PFSK-1 (cell line): ENCODE measurements around the gene ST3GAL6.

Experiments
- FOXP2 ChIP-seq: optimal IDR thresholded peaks from 2 replicates; pipeline ENCODE3; 2011; ENCODE audit warnings: borderline replicate concordance, control low read depth, inconsistent platforms; ENCODE audit not compliant: insufficient read depth; ENCODE audit errors: extremely low read length, extremely low read depth
- POLR2AphosphoS5 ChIP-seq: IDR thresholded peaks from 2 replicates; pipeline ENCODE4 v1.6.1; 2012; ENCODE audit warnings: low read depth, mild to moderate bottlenecking, control low read depth, low read length, moderate library complexity
- SIN3A ChIP-seq: IDR thresholded peaks from 2 replicates; pipeline ENCODE4 v1.6.1; 2012; ENCODE audit warnings: mild to moderate bottlenecking, low read length, moderate library complexity, borderline replicate concordance; ENCODE audit not compliant: insufficient read depth
- TAF1 ChIP-seq: IDR thresholded peaks from 2 replicates; pipeline ENCODE4 v1.6.1; 2012; ENCODE audit warnings: low read length, control low read depth, borderline replicate concordance; ENCODE audit not compliant: insufficient read depth
- TF ChIP-seq, protein P1 (sequence below), 2 experiments: IDR thresholded peaks; 2 replicates each; pipeline versions ENCODE4 v1.6.1 to v1.8.0; 2011 to 2012; ENCODE audit warnings: low read depth in 2 of 2, low read length in 2 of 2, control low read depth in 1 of 2, inconsistent platforms in 1 of 2, mild to moderate bottlenecking in 1 of 2, moderate library complexity in 1 of 2; ENCODE audit not compliant: insufficient read depth in 1 of 2

ST3GAL6 gene

DNA sequence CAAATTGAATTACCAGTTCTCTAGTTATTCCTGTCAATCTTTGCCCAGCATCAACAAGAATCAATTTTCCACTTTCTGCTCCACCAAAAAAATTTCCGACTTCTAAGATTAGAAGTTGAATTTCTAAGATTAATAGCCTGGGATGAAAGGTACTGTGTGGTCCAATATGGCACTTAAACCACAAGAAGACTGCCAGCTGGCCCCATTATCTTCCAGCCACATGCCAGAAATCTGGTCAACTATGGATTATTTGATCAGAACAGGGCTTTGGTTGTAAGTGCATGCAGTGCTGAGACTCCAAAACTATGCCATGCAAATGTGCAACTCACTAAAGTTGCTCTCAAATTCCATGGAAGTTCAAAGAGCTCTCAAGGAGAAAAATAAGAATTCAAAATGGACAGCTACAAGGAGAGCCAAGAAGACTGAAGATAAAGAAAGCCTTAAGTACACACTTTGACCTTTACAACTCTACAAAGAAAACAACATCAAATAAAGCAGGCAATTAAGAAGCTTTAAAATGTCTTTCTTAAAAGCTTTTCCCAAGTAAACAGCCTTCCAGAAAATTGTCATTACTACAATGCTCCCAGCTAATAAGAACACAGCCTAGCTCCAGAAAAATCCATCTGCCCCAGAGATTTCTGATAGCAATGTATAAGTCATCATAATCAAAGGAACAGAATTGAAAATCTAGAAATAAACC, 64.2 kb downstream of the ST3GAL6 start:
- TF ChIP-seq TAF1, result no peak
- TF ChIP-seq POLR2AphosphoS5, result no peak
- TF ChIP-seq SIN3A, result no peak
- TF ChIP-seq FOXP2, result no peak
- TF ChIP-seq, protein P1, sequence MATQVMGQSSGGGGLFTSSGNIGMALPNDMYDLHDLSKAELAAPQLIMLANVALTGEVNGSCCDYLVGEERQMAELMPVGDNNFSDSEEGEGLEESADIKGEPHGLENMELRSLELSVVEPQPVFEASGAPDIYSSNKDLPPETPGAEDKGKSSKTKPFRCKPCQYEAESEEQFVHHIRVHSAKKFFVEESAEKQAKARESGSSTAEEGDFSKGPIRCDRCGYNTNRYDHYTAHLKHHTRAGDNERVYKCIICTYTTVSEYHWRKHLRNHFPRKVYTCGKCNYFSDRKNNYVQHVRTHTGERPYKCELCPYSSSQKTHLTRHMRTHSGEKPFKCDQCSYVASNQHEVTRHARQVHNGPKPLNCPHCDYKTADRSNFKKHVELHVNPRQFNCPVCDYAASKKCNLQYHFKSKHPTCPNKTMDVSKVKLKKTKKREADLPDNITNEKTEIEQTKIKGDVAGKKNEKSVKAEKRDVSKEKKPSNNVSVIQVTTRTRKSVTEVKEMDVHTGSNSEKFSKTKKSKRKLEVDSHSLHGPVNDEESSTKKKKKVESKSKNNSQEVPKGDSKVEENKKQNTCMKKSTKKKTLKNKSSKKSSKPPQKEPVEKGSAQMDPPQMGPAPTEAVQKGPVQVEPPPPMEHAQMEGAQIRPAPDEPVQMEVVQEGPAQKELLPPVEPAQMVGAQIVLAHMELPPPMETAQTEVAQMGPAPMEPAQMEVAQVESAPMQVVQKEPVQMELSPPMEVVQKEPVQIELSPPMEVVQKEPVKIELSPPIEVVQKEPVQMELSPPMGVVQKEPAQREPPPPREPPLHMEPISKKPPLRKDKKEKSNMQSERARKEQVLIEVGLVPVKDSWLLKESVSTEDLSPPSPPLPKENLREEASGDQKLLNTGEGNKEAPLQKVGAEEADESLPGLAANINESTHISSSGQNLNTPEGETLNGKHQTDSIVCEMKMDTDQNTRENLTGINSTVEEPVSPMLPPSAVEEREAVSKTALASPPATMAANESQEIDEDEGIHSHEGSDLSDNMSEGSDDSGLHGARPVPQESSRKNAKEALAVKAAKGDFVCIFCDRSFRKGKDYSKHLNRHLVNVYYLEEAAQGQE (IDR thresholded peaks at IDR 0.05; ENCODE audit: insufficient read depth in 1 of 2, low read depth in 2 of 2, low read length in 2 of 2), result no peak

DNA sequence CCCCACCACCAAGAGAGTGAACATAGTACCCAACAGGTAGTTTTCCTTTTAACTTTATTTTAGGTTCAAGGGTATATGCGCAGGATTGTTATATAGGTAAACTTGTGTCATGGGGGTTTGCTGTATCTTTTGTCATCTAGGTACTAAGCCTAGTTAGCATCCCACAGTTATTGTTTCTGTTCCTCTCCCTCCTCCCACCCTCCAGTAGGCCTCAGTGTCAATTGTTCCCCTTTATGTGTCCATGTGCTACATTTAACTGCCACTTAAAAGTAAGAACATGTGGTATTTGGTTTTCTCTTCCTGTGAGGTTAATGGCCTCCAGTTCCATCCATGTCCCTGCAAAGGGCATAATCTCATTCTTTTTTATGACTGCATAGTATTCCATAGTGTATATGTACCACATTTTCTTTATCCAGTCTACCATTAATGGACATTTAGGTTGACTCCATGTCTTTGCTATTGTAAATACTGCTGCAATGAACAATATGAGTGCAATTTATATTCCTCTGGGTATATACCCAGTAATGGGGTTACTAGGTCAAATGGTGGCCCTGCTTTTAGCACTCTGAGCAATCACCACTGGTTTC, 66.2 kb downstream of the ST3GAL6 start:
- TF ChIP-seq POLR2AphosphoS5 (no peak), FOXP2 (no peak), SIN3A (no peak), TAF1 (no peak)
- TF ChIP-seq, protein P1 (IDR thresholded peaks at IDR 0.05; ENCODE audit: insufficient read depth in 1 of 2, low read depth in 2 of 2, low read length in 2 of 2), result no peak

DNA sequence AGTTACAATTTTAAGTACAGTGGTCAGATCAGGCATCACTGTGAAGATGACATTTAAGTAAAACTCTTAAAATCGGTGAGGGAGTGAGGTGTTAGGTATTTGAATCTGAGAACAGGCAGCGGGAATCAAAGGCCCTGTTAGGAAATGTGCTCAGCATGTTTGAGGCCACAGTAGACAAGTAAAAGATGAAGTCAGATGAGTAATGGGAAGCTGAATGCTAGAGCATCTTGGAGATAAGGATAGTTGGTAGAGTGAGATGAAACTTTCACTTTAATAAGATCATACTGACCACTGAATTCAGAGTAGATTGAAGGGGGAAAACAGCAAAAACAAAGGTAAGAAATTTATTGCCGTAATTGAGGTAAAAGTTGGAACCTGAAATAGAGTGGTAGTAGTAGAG, 76.7 kb downstream of the ST3GAL6 start:
- TF ChIP-seq FOXP2 (no peak), SIN3A (no peak), TAF1 (no peak), POLR2AphosphoS5 (no peak)
- TF ChIP-seq, protein P1 (IDR thresholded peaks at IDR 0.05; ENCODE audit: insufficient read depth in 1 of 2, low read depth in 2 of 2, low read length in 2 of 2), result no peak

DNA sequence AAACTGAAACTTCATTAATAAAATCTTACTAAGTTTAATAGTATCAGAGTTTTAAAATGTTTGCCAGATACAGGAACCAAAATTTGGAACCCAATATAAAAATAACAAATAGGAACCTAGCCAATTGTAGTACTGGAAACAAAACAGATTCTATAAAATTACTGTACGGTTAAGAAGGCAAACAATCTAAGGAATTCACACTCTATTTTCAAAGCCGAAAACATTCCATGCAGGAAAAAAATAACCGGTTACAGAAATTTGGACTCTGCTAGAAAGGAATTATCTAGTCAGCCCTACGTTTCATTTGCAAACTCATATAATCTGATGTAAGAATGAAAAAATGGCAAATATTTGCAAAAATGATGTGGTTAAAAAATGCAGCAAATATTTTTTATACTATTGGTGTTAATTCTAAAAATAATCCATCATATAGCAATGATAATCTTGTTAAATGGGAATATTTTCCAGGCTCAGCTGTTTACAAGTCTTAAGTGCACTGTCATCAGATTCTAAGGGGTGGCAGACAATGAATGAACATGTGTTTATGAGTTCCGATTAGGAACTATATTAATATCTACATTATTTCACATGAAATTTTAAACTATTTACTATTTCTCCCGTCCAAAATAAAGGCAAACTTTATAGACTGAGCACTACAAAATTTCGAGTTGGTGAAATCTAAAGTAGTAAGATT, 80.3 kb downstream of the ST3GAL6 start:
- TF ChIP-seq SIN3A (no peak), POLR2AphosphoS5 (no peak), TAF1 (no peak), FOXP2 (no peak)
- TF ChIP-seq, protein P1 (IDR thresholded peaks at IDR 0.05; ENCODE audit: insufficient read depth in 1 of 2, low read depth in 2 of 2, low read length in 2 of 2), result no peak
